Kidney (tissue), 14 donors: Measurements from ENCODE around the gene MKRN2. TPM values are rescaled to one million over a fixed set of nuclear protein-coding genes. Genes with fewer than 3 reads are reported as not detected.

ENCODE experiments used
- DNase-seq, 5 donors: peaks; one replicate each; pipeline ENCODE4 v3.0.0-alpha.2; 2013 to 2020
- FAIRE-seq: peaks from 2 replicates; lab custom pipeline; 2012; peaks lifted over from hg19 to GRCh38; lab: Jason Lieb, UNC
- H3K27ac ChIP-seq, 2 donors: one replicate each; pipeline ENCODE4 v1.7.0; 2013; ENCODE audit warnings: low read depth in 2 of 2, low read length in 2 of 2, inconsistent platforms in 1 of 2
- H3K27me3 ChIP-seq: one replicate; pipeline ENCODE4 v1.7.1; 2013; ENCODE audit warnings: low read length, inconsistent platforms; ENCODE audit not compliant: control insufficient read depth, insufficient read depth
- H3K36me3 ChIP-seq, 3 donors: one replicate each; pipeline versions ENCODE4 v1.7.0 to v1.7.1; 2013; ENCODE audit warnings: low read length in 3 of 3, control low read depth in 1 of 3, inconsistent platforms in 1 of 3; ENCODE audit not compliant: insufficient read depth in 3 of 3, control insufficient read depth in 2 of 3
- H3K4me1 ChIP-seq, 3 donors: one replicate each; pipeline versions ENCODE4 v1.7.0 to v1.7.1; 2013; ENCODE audit warnings: low read length in 3 of 3, inconsistent platforms in 1 of 3, low read depth in 1 of 3; ENCODE audit not compliant: control insufficient read depth in 2 of 3, insufficient read depth in 2 of 3
- H3K4me3 ChIP-seq, 3 donors: one replicate each; pipeline versions ENCODE4 v1.7.0 to v1.8.1; 2013; ENCODE audit warnings: low read length in 3 of 3, control low read depth in 1 of 3, inconsistent platforms in 1 of 3
- H3K9ac ChIP-seq, 3 donors: one replicate each; pipeline versions ENCODE4 v1.7.0 to v1.7.1; 2013; ENCODE audit warnings: low read length in 3 of 3, control low read depth in 1 of 3, inconsistent platforms in 1 of 3
- H3K9me3 ChIP-seq, 3 donors: one replicate each; pipeline versions ENCODE4 v1.7.0 to v1.7.1; 2013; ENCODE audit warnings: low read length in 3 of 3, control low read depth in 1 of 3, inconsistent platforms in 1 of 3; ENCODE audit not compliant: control insufficient read depth in 2 of 3, insufficient read depth in 1 of 3
- intact Hi-C: fragments of 100-400 bp; cut with DNase I; formaldehyde crosslinking; loops from one replicate; pipeline ENCODE4 v1.11.1; 2022
- polyA plus RNA-seq: library from polyadenylated mRNA; stranded (reverse); fragments of 350-450 nt; fragmentation: Illumina TruSeq; extraction: RNeasy Lipid Tissue Mini Kit (QIAGEN cat#74804); gene quantifications from one replicate; pipeline ENCODE4 v1.2.3, GENCODE V29; 2014; ENCODE audit warnings: low read depth, low replicate concordance; ENCODE audit not compliant: insufficient read depth
- total RNA-seq: library from RNA; stranded (reverse); fragmentation: NEBNext Ultra II Directional; extraction: Animal tissue kit (Norgen Biotek cat#: 25700); gene quantifications from one replicate; pipeline ENCODE4 v1.2.1, GENCODE V29; 2021
- TF ChIP-seq, protein P1 (sequence below): IDR thresholded peaks from 3 replicates; pipeline ENCODE4 v1.5.1; 2012; ENCODE audit warnings: mild to moderate bottlenecking, moderate library complexity, borderline replicate concordance; ENCODE audit not compliant: insufficient read depth; ENCODE audit errors: extremely low read depth
- donor health status: control.
- donor health status: control.
- donor health status: control.
- donor health status: control.
- donor health status: control.
- donor health status: DM: yes; HTN: yes; CAD: no.
- donor health status: Normal renal cell carcinoma (clear cell type).

MKRN2 gene
- total and polyA plus RNA-seq, 2 donors from 2014 or later = 15.9 to 27.0 TPM

DNA sequence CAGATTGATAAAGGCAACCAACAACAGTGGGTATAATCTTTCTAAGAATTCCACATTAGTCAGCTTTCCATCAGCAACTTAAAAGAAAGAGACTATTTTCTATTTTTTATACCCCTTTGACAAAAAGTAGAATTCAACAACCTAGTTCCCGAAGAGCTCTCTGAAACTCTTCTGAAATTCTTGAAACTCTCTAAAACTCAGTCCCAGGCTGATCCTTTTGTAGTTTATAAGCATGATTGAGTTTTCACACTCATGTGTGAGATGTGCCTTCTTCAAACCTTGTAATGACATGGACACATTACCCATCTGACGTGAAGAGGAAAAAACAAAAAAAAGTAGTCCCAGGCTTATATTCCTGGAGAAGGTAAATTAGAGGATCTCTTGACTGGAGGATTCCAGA, 75.6 kb downstream of the MKRN2 start:
- Histone ChIP-seq H3K36me3 (no peaks in the 10 kb centered on the region), H3K9ac (no peak overlapping the region), H3K27me3 (no peaks in the 10 kb centered on the region), H3K4me1 (peaks cover 0 to 4% (median 4%) of the 10 kb centered on the region in 3 donors), H3K4me3 (no peak overlapping the region), H3K9me3 (no peaks in the 10 kb centered on the region), H3K27ac (no peak overlapping the region)
- FAIRE-seq = no peak
- intact Hi-C loops = no loop called here
- DNase-seq = no peak
- TF ChIP-seq, protein P1, sequence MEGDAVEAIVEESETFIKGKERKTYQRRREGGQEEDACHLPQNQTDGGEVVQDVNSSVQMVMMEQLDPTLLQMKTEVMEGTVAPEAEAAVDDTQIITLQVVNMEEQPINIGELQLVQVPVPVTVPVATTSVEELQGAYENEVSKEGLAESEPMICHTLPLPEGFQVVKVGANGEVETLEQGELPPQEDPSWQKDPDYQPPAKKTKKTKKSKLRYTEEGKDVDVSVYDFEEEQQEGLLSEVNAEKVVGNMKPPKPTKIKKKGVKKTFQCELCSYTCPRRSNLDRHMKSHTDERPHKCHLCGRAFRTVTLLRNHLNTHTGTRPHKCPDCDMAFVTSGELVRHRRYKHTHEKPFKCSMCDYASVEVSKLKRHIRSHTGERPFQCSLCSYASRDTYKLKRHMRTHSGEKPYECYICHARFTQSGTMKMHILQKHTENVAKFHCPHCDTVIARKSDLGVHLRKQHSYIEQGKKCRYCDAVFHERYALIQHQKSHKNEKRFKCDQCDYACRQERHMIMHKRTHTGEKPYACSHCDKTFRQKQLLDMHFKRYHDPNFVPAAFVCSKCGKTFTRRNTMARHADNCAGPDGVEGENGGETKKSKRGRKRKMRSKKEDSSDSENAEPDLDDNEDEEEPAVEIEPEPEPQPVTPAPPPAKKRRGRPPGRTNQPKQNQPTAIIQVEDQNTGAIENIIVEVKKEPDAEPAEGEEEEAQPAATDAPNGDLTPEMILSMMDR = no peak

DNA sequence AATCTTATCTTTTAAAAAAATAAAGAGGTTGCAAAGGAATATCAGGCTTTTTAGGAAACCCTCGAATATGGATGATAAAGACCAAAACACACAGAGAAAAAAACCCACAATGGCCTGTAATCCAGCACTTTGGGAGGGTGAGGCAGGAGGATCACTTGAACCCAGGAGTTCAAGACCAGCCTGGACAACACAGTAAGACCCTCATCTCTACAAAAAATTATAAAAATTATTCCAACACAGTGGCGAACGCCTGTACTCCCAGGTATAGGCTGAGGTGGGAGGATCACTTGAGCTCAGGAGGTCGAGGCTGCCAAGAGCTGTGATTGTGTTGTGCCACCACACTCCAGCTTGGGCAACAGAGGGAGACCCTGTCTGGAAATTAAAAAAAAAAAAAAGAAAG, 76.2 kb downstream of the MKRN2 start:
- no peak for DNase-seq
- H3K27ac ChIP-seq = no peak overlapping the region
- peaks cover 0 to 6% (median 4%) of the 10 kb centered on the region in 3 donors for H3K4me1 ChIP-seq
- H3K9me3 ChIP-seq = no peaks in the 10 kb centered on the region
- H3K9ac ChIP-seq = no peak overlapping the region
- intact Hi-C loops = no loop called here
- FAIRE-seq = no peak
- H3K4me3 ChIP-seq = no peak overlapping the region
- H3K36me3 ChIP-seq = no peaks in the 10 kb centered on the region
- TF ChIP-seq, protein P1 = no peak
- H3K27me3 ChIP-seq = no peaks in the 10 kb centered on the region

Other genes with a start within 250 kb of the MKRN2 start
- 20.7 TPM for gene TSEN2, start 72.6 kb upstream of the MKRN2 start, total RNA-seq
- 10.3 TPM for gene TSEN2, start 72.6 kb upstream of the MKRN2 start, polyA plus RNA-seq
- 1.7 TPM for gene MKRN2OS, start 11.6 kb upstream of the MKRN2 start, total RNA-seq
- gene MKRN2OS, start 11.6 kb upstream of the MKRN2 start, polyA plus RNA-seq = not detected
- 79.6 TPM for gene RAF1, start 107.0 kb downstream of the MKRN2 start, total RNA-seq
- gene RAF1, start 107.0 kb downstream of the MKRN2 start, polyA plus RNA-seq = 53.0 TPM
- not detected for gene TMEM40, start 202.2 kb downstream of the MKRN2 start, total RNA-seq
- 0.52 TPM for gene TMEM40, start 202.2 kb downstream of the MKRN2 start, polyA plus RNA-seq
- 7.1 TPM for gene CAND2, start 239.6 kb downstream of the MKRN2 start, total RNA-seq
- 3.9 TPM for gene CAND2, start 239.6 kb downstream of the MKRN2 start, polyA plus RNA-seq